ENCODE data around the gene C2orf74.
"Not testable (repeated sequence)": the region's sequence is repeated elsewhere in the genome, so short reads cannot be mapped to it uniquely, and the experiment has no call there.

Gene C2orf74

DNA sequence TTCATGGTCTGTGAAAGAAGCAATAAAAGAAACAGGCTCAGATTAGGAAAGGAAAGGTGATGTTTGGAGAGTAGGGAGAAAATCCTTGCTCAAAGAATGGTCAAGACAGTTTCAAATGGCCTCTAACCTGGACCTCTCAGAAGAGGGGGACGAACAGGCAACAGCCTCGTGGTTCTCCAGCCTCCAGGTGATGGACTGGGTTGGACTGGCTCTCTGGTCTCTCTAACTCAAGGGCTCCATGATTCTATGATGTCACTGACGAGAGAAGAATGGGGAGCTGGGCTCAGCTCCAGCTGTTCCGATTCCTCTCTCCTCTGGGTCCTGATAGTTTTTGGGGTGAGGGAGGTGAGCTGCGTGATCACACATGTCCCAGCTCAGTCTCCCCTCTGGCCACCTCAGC, at the start of gene C2orf74:
TSS of gene C2orf74 (plus strand) at position 301 of the 400 bp plus-strand sequence. CDS start 327 bp downstream, outside the sequence.
- no peak for DNase-seq (ENCODE audit: low read depth)

DNA sequence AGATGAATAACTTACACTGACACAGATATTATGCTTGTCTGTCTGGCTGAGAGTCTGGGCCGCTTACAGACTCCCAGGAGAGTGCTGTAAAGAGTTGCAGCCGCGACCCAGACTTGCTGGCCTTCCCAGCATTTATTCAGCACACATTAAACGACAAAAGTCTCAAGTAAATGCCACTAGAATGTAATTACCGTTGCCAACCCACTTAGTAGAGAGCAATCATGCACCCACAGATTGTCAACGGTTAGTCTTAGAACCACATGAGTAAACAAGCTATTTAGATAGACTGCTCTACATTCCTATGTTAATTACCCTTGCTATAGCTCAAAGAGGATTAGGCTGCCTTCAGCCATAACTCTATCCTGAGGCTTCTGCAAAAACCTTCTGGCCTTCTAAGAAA, 47.8 kb upstream of the C2orf74 start:
- DNase-seq (ENCODE audit: low read depth): no peak

DNA sequence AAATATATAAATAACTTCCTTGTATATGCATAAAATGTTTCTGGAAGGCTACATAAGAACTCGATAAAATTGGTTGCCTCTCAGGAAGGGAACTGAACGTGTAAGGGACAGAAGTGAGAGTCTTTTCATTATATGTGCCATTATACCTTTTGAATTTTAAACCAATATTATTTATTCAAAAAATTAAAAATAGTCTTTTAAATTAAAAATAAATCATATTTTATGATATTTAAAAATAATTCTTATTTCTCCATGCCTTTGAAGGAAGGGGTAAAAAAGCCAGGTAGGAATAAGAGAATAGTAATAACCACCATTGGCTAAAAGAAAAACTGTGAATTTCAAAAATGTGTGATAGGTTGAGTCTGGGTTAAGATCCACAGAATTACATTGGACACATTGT, 45.7 kb upstream of the C2orf74 start:
- no peak for DNase-seq (ENCODE audit: low read depth)

DNA sequence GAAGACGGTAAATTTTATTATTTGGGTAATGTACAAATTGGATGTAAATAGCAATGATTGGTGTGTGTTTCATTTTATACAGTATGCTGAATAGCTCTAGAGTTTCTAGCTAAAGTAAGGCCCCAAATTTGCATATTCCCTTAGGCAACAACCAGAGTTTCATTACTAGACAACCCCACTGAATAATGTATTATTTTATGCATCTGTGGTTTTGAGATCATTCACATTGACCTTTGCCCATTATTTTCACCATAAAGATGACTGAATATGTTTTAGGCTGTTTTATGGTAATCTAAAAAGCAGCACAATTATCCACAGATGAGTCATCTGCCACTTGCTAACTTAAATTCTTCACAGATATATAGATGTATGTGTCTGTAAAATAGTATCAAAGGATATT, 44.5 kb upstream of the C2orf74 start:
- DNase-seq (ENCODE audit: low read depth): no peak

DNA sequence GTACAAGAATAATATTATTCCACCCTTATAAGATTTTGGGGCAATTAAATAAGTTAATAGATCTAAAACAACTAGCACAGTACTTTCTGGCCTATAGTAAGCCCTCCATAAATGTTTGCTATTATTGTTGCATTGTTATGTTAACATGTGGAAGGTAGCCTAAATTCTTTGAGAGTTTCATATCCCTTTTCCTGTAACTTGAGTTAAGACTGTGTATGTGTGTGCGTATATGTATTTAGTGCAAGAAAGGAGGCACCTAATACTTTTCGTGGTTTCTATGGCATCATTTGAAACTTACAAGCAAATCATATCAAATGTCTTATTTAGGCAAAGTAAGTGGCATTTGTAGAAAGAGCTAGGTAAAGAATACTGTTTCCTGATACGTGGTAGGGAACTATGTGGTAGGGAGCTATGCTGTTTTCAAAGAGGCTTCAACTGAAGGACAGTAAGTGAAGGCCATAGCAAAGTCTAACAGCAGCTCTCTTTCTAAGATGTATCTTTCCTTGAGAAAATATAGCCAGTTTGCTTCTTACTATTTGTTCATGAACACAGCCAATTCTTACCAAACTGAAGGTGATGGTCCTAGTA, 36.8 kb upstream of the C2orf74 start:
- DNase-seq (ENCODE audit: low read depth): no peak

DNA sequence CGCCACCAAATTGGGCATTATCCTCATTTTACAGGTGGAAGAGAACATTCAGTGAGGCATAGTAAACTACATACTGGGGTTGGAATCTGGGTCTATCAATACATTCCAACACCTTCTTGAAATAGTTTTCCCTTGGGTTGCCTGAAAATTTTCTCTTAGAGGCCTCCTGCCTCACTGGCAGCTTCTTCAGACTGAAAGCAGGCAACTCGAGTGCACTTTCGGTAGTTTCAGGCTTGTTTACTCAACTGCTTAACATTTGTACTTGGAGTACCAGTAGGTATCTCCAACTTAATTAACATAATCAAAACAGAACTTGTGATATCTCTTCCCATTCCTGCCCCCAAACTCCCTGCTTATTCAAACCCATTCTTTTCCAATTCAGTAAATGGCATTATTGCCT, 36.2 kb upstream of the C2orf74 start:
- no peak for DNase-seq (ENCODE audit: low read depth)

DNA sequence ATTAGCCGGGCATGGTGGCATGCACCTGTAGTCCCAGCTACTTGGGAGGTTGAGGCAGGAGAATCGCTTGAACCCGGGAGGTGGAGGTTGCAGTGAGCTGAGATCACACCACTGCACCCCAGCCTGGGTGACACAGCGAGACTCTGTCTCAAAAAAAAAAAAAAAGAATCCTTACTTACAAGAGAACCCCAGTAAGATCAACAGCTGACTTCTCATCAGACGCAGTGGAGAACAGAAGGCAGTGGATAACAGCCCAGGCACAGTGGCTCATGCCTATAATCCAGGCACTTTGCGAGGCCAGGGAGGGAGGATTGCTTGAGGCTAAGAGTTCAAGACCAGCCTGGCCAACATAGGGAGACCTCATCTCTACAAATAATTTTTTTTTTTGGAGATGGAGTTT, 33.9 kb upstream of the C2orf74 start:
- not testable (repeated sequence) for DNase-seq (ENCODE audit: low read depth)

DNA sequence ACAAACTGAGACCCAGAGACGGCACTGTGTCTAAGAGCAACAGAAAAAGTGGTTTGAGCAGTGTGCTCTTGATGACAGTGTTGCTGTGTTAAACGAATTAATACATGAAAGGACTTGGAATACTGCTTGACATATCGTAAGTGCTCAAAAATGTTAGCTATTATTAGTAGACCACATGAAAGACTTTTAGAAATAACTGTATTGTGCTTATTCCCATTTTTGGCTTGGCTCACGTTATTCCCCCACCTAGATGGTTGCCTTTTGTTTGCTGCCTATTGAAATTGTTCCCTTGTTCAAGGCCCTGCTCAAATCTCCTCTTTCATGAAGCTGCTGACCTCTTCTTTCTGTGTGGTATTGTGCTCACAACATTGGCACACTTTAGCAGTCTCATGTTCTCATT, 27.8 kb upstream of the C2orf74 start:
- DNase-seq (ENCODE audit: low read depth): no peak

DNA sequence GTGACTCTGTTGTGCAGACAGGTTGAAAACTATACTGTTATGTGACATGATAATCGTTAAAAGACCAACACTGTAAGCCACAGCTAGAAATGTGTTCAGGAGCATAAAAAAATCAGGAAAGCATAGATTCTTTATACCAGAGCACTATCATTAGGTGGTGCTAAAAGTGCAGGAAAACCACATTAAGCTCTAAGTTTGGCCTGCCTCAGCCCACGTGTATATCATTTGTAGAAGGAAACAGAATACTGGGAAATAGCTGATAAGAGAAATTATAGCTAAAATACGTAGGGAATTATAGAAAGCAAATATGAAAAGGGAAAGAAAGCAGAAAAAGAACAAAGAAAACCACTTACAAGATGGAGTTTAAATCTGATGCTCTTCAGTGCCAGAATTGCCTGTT, 26.5 kb upstream of the C2orf74 start:
- DNase-seq (ENCODE audit: low read depth): no peak

DNA sequence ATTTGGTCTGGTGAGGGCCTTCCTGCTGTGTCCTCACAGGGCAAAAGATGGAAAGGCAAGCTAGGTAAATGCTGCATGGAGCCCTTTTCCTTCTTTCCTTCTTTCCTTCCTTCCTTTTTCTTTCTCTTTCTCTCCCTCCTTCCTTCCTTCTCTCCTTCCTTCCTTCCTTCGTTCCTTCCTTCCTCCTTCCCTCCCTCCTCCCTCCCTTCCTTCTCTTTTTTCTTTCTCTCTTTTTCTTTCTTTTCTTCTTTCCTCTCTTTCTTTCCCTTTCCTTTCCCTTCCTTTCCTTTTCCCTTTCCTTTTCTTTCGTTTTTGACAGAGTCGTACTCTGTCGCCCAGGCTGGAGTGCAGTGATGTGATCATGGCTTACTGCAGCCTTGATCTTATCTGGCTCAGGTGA, 23.1 kb upstream of the C2orf74 start:
- no peak for DNase-seq (ENCODE audit: low read depth)

DNA sequence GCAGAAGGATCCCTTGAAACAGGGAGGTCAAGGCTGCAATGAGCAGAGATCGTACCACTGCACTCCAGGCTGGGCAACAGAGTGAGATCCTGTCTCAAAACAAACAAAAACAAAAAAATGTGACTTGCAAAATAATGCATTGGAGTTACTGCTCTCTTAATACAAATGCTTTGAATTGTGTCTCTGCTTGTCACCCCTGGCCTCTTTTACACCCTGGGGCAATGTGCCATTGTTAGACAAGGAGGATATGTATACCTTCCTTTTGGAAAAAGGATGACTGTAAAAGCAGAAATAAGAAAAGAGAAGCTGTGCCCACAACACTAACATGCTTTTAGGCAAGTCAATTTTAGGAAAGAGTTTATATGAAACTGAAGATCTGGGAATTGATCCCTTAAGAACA, 20.8 kb upstream of the C2orf74 start:
- DNase-seq (ENCODE audit: low read depth): no peak

DNA sequence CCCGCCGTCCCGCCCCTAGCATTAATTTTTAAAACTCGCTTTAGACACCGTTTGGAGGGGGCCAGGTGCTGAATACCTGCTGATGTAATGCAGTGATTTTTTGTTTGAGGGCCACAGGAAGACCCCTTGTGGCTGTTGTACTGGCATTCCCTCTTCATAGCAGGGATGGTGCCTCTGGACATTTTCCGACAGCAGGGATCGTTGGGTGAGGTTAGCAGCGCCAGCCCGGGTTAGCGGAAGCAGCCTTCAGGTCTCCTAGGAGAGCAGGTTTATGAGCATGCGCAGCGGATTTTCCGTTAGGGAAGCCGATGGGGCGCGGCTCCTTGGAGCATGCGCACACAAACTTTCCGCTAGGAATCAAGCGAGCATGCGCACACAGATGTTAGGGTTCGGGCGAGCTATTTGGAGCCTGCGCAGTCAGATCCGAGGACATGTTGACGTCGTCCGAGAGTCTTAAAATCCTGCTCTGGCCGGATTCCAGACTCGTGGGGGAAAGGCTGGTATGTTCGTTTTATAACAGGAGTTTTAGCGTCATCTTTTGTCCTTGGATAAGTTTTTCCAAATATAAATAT, 17.2 kb upstream of the C2orf74 start:
- DNase-seq (ENCODE audit: low read depth): peak; percentile 81

DNA sequence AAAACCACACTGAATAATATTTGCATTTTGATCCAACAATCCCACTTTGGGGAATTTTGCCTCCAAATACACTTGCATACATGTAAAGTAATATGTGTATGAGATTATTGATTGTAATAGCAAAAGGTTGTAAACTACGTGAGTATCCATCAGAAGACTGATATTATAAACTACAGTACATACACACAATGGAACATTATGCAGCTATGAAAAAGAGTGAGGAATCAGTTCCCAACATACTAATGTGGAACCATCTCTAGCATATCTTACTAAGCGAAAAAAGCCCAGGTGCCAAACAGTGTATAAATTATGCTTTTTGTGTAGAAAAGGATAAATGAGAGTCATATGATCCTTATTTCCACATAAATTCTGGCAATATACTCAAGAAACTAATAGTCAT, 16.0 kb upstream of the C2orf74 start:
- no peak for DNase-seq (ENCODE audit: low read depth)

DNA sequence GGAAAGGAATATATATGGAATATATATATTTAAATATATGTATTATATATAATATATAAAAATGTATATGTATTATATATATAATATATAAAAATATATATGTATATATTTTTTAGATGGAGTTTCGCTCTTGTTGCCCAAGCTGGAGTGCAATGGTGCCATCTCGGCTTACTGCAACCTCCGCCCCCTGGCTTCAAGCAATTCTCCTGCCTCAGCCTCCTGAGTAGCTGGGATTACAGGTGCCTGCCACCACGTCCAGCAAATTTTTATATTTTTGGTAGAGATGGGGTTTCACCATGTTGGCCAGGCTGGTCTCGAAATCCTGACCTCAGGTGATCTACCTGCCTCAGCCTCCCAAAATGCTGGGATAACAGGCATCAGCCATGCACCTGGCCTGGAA, 13.9 kb upstream of the C2orf74 start:
- not testable (repeated sequence) for DNase-seq (ENCODE audit: low read depth)

DNA sequence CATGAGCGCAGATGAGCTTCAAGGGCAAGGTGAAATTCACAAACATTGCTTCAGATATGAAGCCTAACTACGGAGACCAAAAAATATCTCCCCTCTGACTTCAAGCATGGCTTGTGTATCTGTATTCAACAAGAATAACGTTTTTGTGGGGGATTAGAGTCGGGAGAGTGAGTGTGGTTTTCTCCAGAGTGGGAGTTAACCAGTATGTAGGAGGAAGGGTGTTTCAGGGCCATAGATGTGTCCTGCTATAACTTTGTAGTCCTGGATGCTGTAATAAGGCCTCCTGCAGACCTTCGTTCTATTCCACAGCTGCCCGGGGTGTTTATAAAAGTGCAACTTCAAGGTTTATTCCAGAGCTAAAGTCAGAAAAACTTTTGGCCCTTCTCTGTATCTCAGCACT, 12.9 kb upstream of the C2orf74 start:
- no peak for DNase-seq (ENCODE audit: low read depth)

DNA sequence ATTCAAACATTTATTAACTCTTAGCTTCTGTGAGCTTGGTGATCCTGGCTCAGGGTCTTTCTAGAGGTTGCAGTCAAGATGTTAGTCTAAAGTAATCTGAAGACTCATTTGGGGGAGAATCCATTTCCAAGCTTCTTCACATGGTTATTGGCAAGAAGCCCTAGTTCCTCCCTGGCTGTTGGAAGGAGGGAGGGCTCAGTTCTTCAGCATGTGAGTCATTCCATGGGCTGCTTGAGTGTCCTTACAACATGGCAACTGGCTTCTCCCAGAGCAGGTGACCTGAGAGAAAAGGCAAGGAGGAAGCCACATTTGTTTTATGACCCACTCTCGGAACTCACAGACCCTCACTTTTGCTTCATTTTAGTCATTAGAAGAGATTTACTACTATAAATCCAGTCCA, 10.6 kb upstream of the C2orf74 start:
- no peak for DNase-seq (ENCODE audit: low read depth)

DNA sequence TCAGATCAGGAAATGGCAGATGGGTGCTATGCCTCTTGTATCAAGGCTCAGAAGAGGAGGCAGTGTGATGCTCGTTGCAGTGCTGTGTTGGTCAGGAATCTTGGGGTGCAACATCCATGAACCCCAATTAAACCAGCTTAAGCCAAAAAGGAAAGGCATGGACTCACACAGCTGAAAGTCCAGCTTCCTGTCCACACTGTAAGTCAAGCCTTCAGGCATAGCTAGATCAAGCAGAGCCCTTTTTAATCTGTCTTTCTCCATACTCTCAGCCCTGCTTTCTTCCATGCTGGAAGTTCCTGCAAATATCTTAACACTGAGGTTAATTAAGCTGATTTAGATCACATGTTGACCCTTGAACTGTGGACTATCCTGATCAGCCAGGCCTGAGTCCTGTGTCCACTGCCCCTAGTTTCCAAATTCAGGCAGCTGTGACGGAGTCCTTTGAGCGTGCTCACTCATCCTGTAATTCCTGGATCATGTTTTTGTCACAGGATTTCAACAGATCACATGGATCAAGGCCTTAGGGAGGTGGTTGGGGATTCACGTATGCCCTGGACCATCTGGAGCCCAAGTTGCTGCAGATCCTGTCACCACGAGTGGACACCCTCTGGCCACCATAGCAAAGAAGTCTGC, 4.5 kb upstream of the C2orf74 start:
- no peak for DNase-seq (ENCODE audit: low read depth)

DNA sequence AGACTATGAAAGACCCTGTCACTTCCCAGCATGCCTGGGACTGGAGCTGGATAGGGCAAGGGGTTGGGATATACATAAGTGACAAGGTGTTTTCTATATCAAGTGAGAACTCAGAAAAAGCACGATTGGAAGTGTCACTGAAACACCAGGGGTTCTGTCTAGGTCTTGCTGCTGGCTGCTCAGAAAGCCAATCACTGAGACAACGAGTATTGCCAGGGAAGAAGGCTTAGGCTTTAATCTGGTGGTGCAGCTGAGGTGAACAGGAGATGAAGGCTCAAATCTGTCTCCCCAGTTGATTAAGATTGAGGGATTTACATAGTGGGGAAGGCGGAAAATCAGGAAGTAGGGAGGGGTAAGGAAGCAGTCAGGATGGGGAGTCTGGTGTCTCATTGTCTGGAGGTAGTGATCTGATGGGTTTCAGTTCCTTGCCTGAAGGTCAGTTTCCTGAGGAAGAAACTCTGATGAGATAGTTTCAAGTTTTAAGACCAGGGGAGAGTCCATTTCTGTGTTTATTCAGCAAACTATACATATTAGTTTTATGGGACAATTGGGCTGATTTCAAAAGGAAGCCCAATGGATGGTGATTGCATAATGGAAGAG, 3.5 kb upstream of the C2orf74 start:
- no peak for DNase-seq (ENCODE audit: low read depth)

DNA sequence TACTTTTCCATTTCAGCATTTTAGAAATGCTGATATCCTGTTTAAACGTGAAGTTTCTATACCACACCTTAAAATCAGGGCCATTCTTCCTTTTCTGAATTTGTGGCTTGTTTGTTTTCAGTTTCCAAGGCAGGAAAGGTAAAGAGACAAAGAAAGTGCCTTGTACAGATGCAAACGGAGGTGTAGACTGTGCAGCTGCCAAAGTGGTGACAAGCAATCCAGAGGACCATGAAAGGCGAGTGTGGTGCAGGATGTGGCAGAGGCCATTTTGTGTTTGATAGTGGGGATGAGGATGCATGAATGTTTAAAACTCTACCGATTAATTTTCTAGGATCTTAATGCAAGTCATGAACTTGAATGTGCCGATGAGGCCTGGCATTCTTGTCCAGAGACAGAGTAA, 733 bp downstream of the C2orf74 start:
- DNase-seq (ENCODE audit: low read depth): no peak

DNA sequence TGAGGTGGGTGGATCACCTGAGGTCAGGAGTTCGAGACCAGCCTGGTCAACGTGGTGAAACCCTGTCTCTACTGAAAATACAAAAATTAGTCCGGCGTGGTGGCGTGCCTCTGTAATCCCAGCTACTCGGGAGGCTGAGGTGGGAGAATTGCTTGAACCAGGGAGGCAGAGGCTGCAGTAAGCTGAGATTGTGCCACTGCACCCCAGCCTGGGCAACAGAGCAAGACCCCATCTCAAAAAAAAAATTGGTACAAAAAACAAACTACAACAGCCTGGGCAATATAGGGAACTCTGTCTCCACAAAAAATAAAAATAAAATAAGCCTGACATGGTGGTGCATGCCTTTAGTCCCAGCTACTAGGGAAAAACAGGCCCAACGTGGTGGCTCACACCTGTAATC, 3.1 kb downstream of the C2orf74 start:
- DNase-seq (ENCODE audit: low read depth): not testable (repeated sequence)

DNA sequence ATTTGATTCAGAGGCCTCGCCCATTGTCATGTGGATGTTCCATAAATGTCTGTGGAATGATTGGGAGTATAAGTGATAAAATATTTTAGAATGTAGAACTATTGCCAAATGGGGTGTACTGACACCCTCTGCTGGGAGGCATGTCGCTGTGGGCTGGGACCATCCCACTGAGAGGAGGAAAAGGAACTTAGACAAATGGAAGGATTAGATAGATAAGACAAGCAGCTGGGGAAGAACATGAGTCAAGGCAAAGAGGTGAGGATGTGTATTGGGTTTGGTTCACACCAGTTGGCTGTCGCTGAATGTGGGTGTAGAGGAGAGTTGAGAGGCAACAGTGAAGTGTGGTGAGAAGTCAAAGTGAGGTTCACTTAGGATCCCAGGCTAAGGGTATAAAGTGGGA, 4.0 kb downstream of the C2orf74 start:
- DNase-seq (ENCODE audit: low read depth): no peak

DNA sequence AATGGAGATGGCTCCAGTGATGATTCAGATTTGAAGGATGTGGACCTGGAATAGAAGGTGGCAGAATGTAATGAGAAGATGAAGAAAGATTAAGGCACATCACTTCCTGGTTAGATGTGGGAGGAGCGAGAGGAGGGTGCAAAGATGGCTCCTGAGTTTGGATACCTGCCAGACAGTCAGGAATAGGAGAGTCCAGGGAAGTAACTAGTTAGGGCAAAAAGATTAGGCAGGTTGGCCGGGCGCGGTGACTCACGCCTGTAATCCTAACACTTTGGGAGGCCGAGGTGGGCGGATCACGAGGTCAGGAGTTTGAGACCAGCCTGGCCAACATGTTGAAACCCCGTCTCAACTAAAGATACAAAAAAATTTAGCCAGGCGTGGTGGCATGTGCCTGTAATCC, 5.6 kb downstream of the C2orf74 start:
- no peak for DNase-seq (ENCODE audit: low read depth)

DNA sequence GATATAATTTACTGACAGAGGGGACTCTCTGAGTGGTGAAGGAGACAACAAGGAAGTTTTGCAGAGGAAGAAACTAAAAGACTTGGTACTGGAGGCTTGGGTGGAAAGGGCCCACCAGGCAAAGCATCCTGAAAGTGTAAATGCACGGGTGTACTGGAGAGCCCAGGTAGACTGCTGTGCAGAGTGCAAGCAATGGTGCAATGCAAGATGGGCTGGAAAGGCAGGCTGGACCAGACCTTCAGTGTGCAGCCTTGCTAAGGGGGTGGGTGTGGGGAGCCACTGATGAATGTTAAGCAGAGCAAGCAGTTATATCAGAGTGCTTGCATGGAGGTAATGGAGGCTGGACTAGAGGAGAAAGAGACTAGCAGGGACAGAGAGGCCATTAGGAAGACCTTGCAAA, 10.7 kb downstream of the C2orf74 start:
- no peak for DNase-seq (ENCODE audit: low read depth)

DNA sequence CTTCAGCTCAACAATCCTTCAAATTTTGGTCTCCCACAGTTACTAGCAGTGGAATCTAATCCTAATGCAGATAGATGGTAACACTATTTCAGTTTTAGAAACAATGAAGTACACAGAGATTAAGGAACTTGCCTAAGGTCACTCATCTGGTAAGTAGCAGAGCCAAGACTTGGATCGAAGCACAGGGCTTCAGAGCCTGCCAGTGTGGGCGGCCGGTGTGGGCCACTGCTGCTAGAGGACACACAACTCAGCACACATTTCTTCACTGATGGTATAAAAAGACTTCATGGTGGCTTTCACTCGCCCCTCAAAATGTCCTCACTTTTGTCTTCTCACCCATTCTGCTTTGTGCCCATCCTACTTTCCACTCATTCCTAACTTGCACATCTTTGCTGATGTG, 11.1 kb downstream of the C2orf74 start:
- no peak for DNase-seq (ENCODE audit: low read depth)

Data from stimulated activated CD8-positive, alpha-beta memory T cell treated with anti-CD3 and anti-CD28 coated beads, Interleukin-15, amount 100 ng/mL, for 24 hours (primary cell).